ENCODE results near the gene PITPNM1. TPM values are rescaled to one million over a fixed set of nuclear protein-coding genes. Genes with fewer than 3 reads are reported as not detected.

The PITPNM1 gene
- total and polyA plus RNA-seq, 2 of the 13 experiments (the other 11 are each of a cell fraction or from before 2014, with no cell fraction given): 8.2 to 8.5 TPM

DNA sequence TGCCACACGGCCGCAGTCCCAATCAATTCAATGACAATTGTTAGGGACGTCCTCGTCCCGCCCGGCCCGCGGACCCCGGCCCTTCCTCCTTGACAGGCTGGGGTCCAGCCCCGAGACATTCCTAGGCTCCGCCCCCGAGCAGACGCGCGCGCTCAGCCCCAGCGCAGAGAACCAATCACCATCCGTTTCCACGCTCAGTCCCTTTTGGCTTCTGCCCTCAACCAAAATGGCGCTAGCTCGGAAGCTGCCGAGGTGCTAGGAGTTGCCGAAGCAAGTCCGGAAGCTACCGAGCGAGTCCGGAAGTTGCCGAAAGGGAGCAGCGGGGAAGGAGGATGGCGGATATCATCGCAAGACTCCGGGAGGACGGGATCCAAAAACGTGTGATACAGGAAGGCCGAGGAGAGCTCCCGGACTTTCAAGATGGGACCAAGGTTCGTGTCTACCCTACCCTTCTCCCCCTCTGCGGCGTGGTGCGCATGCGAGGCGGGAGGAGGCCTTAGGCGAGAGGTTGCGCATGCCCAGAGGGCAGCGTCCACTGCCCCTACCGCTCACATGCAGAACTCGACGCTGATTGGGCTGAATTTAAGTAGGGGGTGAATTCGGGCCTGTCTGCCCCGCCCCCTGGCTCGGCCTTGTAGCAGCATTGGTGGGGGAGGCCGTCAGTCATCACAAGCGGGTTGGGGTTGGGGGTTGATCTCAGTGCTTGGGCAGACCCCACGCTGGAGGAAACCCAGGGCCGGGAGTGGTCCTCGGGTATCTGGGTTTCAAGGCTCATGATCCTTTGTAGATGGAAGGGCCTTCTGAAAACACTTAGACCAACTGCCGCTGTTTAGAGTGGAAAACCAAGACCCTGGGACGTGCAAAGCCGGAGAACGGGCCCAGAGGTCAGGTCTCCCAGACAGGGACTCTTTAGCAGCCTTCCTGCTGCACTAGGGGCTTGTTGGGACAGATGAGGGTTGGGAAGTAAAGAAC lies 22.1 kb downstream of the PITPNM1 start, which contains the start of gene AIP (continued):
- TF ChIP-seq, protein P1, sequence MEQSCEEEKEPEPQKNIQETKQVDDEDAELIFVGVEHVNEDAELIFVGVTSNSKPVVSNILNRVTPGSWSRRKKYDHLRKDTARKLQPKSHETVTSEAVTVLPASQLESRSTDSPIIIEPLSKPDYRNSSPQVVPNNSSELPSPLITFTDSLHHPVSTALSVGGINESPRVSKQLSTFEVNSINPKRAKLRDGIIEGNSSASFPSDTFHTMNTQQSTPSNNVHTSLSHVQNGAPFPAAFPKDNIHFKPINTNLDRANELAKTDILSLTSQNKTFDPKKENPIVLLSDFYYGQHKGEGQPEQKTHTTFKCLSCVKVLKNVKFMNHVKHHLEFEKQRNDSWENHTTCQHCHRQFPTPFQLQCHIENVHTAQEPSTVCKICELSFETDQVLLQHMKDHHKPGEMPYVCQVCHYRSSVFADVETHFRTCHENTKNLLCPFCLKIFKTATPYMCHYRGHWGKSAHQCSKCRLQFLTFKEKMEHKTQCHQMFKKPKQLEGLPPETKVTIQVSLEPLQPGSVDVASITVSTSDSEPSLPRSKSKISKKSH (CRISPR knock-in tag; IDR thresholded peaks at IDR 0.05; ENCODE audit: borderline replicate concordance): peak; percentile 96
- TF ChIP-seq PTBP1 (IDR thresholded peaks at IDR 0.05; ENCODE audit: low read depth, low read length, poor library complexity, severe bottlenecking): no peak
- TF ChIP-seq ZNF678 (CRISPR knock-in tag; IDR thresholded peaks at IDR 0.05): peak; percentile 97; the same call in 1 of the 2 replicates
- TF ChIP-seq EHMT2 (IDR thresholded peaks at IDR 0.05; ENCODE audit: borderline replicate concordance, low read depth, low read length): peak; percentile 38; the same call in 1 of the 2 replicates
- TF ChIP-seq, protein P2, sequence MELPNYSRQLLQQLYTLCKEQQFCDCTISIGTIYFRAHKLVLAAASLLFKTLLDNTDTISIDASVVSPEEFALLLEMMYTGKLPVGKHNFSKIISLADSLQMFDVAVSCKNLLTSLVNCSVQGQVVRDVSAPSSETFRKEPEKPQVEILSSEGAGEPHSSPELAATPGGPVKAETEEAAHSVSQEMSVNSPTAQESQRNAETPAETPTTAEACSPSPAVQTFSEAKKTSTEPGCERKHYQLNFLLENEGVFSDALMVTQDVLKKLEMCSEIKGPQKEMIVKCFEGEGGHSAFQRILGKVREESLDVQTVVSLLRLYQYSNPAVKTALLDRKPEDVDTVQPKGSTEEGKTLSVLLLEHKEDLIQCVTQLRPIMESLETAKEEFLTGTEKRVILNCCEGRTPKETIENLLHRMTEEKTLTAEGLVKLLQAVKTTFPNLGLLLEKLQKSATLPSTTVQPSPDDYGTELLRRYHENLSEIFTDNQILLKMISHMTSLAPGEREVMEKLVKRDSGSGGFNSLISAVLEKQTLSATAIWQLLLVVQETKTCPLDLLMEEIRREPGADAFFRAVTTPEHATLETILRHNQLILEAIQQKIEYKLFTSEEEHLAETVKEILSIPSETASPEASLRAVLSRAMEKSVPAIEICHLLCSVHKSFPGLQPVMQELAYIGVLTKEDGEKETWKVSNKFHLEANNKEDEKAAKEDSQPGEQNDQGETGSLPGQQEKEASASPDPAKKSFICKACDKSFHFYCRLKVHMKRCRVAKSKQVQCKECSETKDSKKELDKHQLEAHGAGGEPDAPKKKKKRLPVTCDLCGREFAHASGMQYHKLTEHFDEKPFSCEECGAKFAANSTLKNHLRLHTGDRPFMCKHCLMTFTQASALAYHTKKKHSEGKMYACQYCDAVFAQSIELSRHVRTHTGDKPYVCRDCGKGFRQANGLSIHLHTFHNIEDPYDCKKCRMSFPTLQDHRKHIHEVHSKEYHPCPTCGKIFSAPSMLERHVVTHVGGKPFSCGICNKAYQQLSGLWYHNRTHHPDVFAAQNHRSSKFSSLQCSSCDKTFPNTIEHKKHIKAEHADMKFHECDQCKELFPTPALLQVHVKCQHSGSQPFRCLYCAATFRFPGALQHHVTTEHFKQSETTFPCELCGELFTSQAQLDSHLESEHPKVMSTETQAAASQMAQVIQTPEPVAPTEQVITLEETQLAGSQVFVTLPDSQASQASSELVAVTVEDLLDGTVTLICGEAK (IDR thresholded peaks at IDR 0.05): no peak
- TF ChIP-seq, protein P2 (CRISPR knock-in tag; IDR thresholded peaks at IDR 0.05): peak; percentile 81; the same call in 1 of the 2 replicates
- TF ChIP-seq EEA1 (CRISPR knock-in tag; IDR thresholded peaks at IDR 0.05; ENCODE audit: borderline replicate concordance): peak; percentile 94; the same call in 1 of the 2 replicates
- TF ChIP-seq ZNF354B (CRISPR knock-in tag; IDR thresholded peaks at IDR 0.05): peak; percentile 98
- TF ChIP-seq SMAD9 (CRISPR knock-in tag; IDR thresholded peaks at IDR 0.05): peak; percentile 98
- TF ChIP-seq, protein P3, sequence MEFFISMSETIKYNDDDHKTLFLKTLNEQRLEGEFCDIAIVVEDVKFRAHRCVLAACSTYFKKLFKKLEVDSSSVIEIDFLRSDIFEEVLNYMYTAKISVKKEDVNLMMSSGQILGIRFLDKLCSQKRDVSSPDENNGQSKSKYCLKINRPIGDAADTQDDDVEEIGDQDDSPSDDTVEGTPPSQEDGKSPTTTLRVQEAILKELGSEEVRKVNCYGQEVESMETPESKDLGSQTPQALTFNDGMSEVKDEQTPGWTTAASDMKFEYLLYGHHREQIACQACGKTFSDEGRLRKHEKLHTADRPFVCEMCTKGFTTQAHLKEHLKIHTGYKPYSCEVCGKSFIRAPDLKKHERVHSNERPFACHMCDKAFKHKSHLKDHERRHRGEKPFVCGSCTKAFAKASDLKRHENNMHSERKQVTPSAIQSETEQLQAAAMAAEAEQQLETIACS (CRISPR knock-in tag; IDR thresholded peaks at IDR 0.05): no peak; the same call in 1 of the 2 replicates
- peak; percentile 80 for TF ChIP-seq SALL2 (CRISPR knock-in tag; IDR thresholded peaks at IDR 0.05)
- peak; percentile 82 for TF ChIP-seq EED (CRISPR knock-in tag; IDR thresholded peaks at IDR 0.05)
- TF ChIP-seq, protein P4, sequence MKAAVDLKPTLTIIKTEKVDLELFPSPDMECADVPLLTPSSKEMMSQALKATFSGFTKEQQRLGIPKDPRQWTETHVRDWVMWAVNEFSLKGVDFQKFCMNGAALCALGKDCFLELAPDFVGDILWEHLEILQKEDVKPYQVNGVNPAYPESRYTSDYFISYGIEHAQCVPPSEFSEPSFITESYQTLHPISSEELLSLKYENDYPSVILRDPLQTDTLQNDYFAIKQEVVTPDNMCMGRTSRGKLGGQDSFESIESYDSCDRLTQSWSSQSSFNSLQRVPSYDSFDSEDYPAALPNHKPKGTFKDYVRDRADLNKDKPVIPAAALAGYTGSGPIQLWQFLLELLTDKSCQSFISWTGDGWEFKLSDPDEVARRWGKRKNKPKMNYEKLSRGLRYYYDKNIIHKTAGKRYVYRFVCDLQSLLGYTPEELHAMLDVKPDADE (CRISPR knock-in tag; IDR thresholded peaks at IDR 0.05): peak; percentile 88; the same call in 1 of the 2 replicates
- TF ChIP-seq GATAD2A (CRISPR knock-in tag; IDR thresholded peaks at IDR 0.05): peak; percentile 59; the same call in 1 of the 2 replicates

All from HepG2 (cell line).